Right cardiac atrium (tissue), 5 donors: ENCODE measurements around the gene SOCS6. TPM values are rescaled to one million over a fixed set of nuclear protein-coding genes. Genes with fewer than 3 reads are reported as not detected.

Experiments used
- ATAC-seq, 2 donors: fragments of 200-7000 bp; cut with Tn5 transposase; one replicate each; pipeline versions ENCODE4 v1.8.0 to v1.9.1; 2020; ENCODE audit warnings: moderate library complexity in 2 of 2, mild to moderate bottlenecking in 1 of 2
- DNase-seq, 3 donors: peaks; one replicate each; pipeline ENCODE4 v3.0.0-alpha.2; 2020
- H3K27ac ChIP-seq: one replicate; pipeline ENCODE4 v1.5.1; 2013; ENCODE audit warnings: mild to moderate bottlenecking, low read length, control low read depth, moderate library complexity
- H3K27me3 ChIP-seq: one replicate; pipeline ENCODE4 v1.6.1; 2013; ENCODE audit not compliant: control insufficient read depth, insufficient read depth
- H3K4me1 ChIP-seq: one replicate; pipeline ENCODE4 v1.6.1; 2013; ENCODE audit warnings: low read length; ENCODE audit not compliant: control insufficient read depth, insufficient read depth
- H3K4me3 ChIP-seq: one replicate; pipeline ENCODE4 v1.5.1; 2013; ENCODE audit warnings: low read length, control low read depth
- H3K9me3 ChIP-seq: one replicate; pipeline ENCODE4 v1.6.1; 2013; ENCODE audit warnings: low read length; ENCODE audit not compliant: control insufficient read depth
- WGBS: extraction: QIAGEN DNeasy Blood & Tissue Kit; methylation state at CpG from one replicate; pipeline ENCODE4 v1.1.7; 2013; 5-methylcytosine and 5-hydroxymethylcytosine counted together
- intact Hi-C, 4 donors: fragments of 100-400 bp; cut with DNase I; formaldehyde crosslinking; loops; one replicate each; pipeline versions ENCODE4 v1.11.0 to v1.14.0; 2022 to 2023
- polyA plus RNA-seq: library from polyadenylated mRNA; stranded (reverse); fragments of 200-250 nt; gene quantifications from one replicate; pipeline ENCODE4 v1.2.3, GENCODE V29; 2013
- total RNA-seq, 4 donors: library from RNA; stranded (reverse); fragmentation: NEBNext Ultra II Directional; extraction: Animal tissue kit (Norgen Biotek cat#: 25700); gene quantifications; one replicate each; pipeline ENCODE4 v1.2.1, GENCODE V29; 2021
- donor health status: healthy with polysubstance abuse.
- donor health status: DM: no; HTN: yes; CAD: no.
- donor health status: DM: no; HTN: no; CAD: no.
- donor health status: DM: no; HTN: yes; CAD: no; lungs with severe emphysema.
- donor health status: DM: yes; HTN: yes; CAD: no.

SOCS6 gene
- total and polyA plus RNA-seq, 5 donors, result 7.8 to 22.8 (median 18.8) TPM

- H3K27me3 ChIP-seq, result no peaks in the 10 kb centered on the region
- peak; percentile 38 to 74 (median 73) for DNase-seq
- no peaks in the 10 kb centered on the region for H3K9me3 ChIP-seq
- WGBS, result under 1% methylated on average over 86 of the region's 87 CpGs
- peak overlapping the region; percentile 99 for H3K4me3 ChIP-seq
- peaks cover 10% of the 10 kb centered on the region for H3K4me1 ChIP-seq
- peak overlapping the region; percentile 76 for H3K27ac ChIP-seq
- intact Hi-C loops, result loop anchor here in 3 of 4 donors (10.0 kb wide), 2 partner anchors 85 to 135 kb away; partner anchors contain the start of gene RTTN (in 3 of the 3)
- ATAC-seq, result peak; percentile 53 to 55
Observed at GRCh38 chr18:70289351-70290312, 787 bp downstream of the SOCS6 start.

GRCh38 chr18:70290482-70291294, 1.8 kb downstream of the SOCS6 start:
- Histone ChIP-seq H3K27ac (peak overlapping the region; percentile 63), H3K27me3 (no peaks in the 10 kb centered on the region), H3K4me1 (peaks cover 10% of the 10 kb centered on the region), H3K4me3 (peak overlapping the region; percentile 99), H3K9me3 (no peaks in the 10 kb centered on the region)
- 50% methylated on average over 11 of the region's 11 CpGs for WGBS
- ATAC-seq, result no peak
- intact Hi-C loops, result loop anchor here in 3 of 4 donors (10.0 kb wide), 2 partner anchors 86 to 134 kb away; partner anchors contain the start of gene RTTN (in 3 of the 3)
- DNase-seq, result no peak

- DNase-seq (no peak), ATAC-seq (no peak)
- Histone ChIP-seq H3K27ac (peak overlapping the region; percentile 15), H3K4me3 (no peak overlapping the region), H3K4me1 (peaks cover 10% of the 10 kb centered on the region), H3K27me3 (no peaks in the 10 kb centered on the region), H3K9me3 (no peaks in the 10 kb centered on the region)
- WGBS, result 85% methylated on average over 2 of the region's 2 CpGs
- intact Hi-C loops, result loop anchor here in 3 of 4 donors (10.0 kb wide), 2 partner anchors 86 to 134 kb away; partner anchors contain the start of gene RTTN (in 3 of the 3)
Observed at GRCh38 chr18:70291295-70291574, 2.4 kb downstream of the SOCS6 start.

- peak overlapping the region; percentile 2 for H3K27ac ChIP-seq
- WGBS, result 61% methylated on average over 5 of the region's 5 CpGs
- DNase-seq, result no peak
- H3K27me3 ChIP-seq, result no peaks in the 10 kb centered on the region
- H3K4me1 ChIP-seq, result peaks cover 10% of the 10 kb centered on the region
- H3K4me3 ChIP-seq, result no peak overlapping the region
- intact Hi-C loops, result loop anchor here in 3 of 4 donors (10.0 kb wide), 2 partner anchors 88 to 132 kb away; partner anchors contain the start of gene RTTN (in 3 of the 3)
- ATAC-seq, result no peak
- no peaks in the 10 kb centered on the region for H3K9me3 ChIP-seq
Observed at GRCh38 chr18:70292628-70293027, 3.8 kb downstream of the SOCS6 start.

- Histone ChIP-seq H3K4me3 (peak overlapping the region; percentile 15), H3K27me3 (no peaks in the 10 kb centered on the region), H3K9me3 (no peaks in the 10 kb centered on the region), H3K4me1 (peaks cover 10% of the 10 kb centered on the region), H3K27ac (no peak overlapping the region)
- WGBS, result 66% methylated on average over 3 of the region's 3 CpGs
- intact Hi-C loops, result loop anchor here in 3 of 4 donors (10.0 kb wide), 2 partner anchors 88 to 132 kb away; partner anchors contain the start of gene RTTN (in 3 of the 3)
- DNase-seq (no peak), ATAC-seq (no peak)
Observed at GRCh38 chr18:70293166-70293565, 4.3 kb downstream of the SOCS6 start.

GRCh38 chr18:70294471-70295191, 5.8 kb downstream of the SOCS6 start:
- ATAC-seq (no peak), DNase-seq (no peak)
- WGBS, result 78% methylated on average over 5 of the region's 5 CpGs
- peaks cover 10% of the 10 kb centered on the region for H3K4me1 ChIP-seq
- H3K27ac ChIP-seq, result peak overlapping the region; percentile 38
- no peak overlapping the region for H3K4me3 ChIP-seq
- intact Hi-C loops, result loop anchor here in 3 of 4 donors (10.0 kb wide), 2 partner anchors 90 to 130 kb away; partner anchors contain the start of gene RTTN (in 3 of the 3)
- no peaks in the 10 kb centered on the region for H3K27me3 ChIP-seq
- H3K9me3 ChIP-seq, result no peaks in the 10 kb centered on the region

GRCh38 chr18:70295192-70296188, 6.6 kb downstream of the SOCS6 start:
- no peak for DNase-seq
- Histone ChIP-seq H3K4me3 (no peak overlapping the region), H3K9me3 (no peaks in the 10 kb centered on the region), H3K4me1 (peaks cover 10% of the 10 kb centered on the region), H3K27ac (peak overlapping the region; percentile 36), H3K27me3 (no peaks in the 10 kb centered on the region)
- ATAC-seq, result peak in 1 of 2 donors; percentile 24
- WGBS, result 40% methylated on average over 8 of the region's 8 CpGs
- intact Hi-C loops, result loop anchor here in 3 of 4 donors (10.0 kb wide), 2 partner anchors 91 to 129 kb away; partner anchors contain the start of gene RTTN (in 3 of the 3)

- Histone ChIP-seq H3K9me3 (no peaks in the 10 kb centered on the region), H3K4me1 (peaks cover 8% of the 10 kb centered on the region), H3K27ac (peak overlapping the region; percentile 19), H3K27me3 (no peaks in the 10 kb centered on the region), H3K4me3 (no peak overlapping the region)
- WGBS, result 43% methylated on average over 10 of the region's 10 CpGs
- intact Hi-C loops, result loop anchor here in 3 of 4 donors (10.0 kb wide), 2 partner anchors 91 to 129 kb away; partner anchors contain the start of gene RTTN (in 3 of the 3)
- ATAC-seq (peak; percentile 58 to 86), DNase-seq (peak in 2 of 3 donors; percentile 18 to 50)
Observed at GRCh38 chr18:70296289-70296688, 7.4 kb downstream of the SOCS6 start.

- WGBS, result 81% methylated on average over 2 of the region's 2 CpGs
- no peaks in the 10 kb centered on the region for H3K9me3 ChIP-seq
- H3K4me1 ChIP-seq, result peaks cover 12% of the 10 kb centered on the region
- no peak overlapping the region for H3K27ac ChIP-seq
- intact Hi-C loops, result loop anchor here in 3 of 4 donors (10.0 kb wide), 2 partner anchors 92 to 128 kb away; partner anchors contain the start of gene RTTN (in 3 of the 3)
- no peaks in the 10 kb centered on the region for H3K27me3 ChIP-seq
- DNase-seq, result no peak
- H3K4me3 ChIP-seq, result no peak overlapping the region
- ATAC-seq, result no peak
Observed at GRCh38 chr18:70296781-70297180, 7.9 kb downstream of the SOCS6 start.
